Left ventricle myocardium inferior (tissue), 1 donor: ENCODE measurements around the gene CAMK1D. TPM values are rescaled to one million over a fixed set of nuclear protein-coding genes. Genes with fewer than 3 reads are reported as not detected.

Experiments used
- DNase-seq: peaks from one replicate; pipeline ENCODE4 v3.0.0-alpha.2; 2020
- H3K27ac ChIP-seq: fragments of 200-600 bp; replicated peaks from 2 replicates; pipeline ENCODE4 v1.8.0; 2021
- H3K27me3 ChIP-seq: fragments of 200-600 bp; 2 replicates; pipeline ENCODE4 v1.8.0; 2021; ENCODE audit warnings: low read depth
- H3K36me3 ChIP-seq: fragments of 200-600 bp; 2 replicates; pipeline ENCODE4 v1.8.0; 2021
- H3K4me1 ChIP-seq: fragments of 200-600 bp; 2 replicates; pipeline ENCODE4 v1.8.0; 2021
- H3K4me3 ChIP-seq: fragments of 200-600 bp; 2 replicates; pipeline ENCODE4 v1.8.0; 2021; ENCODE audit warnings: mild to moderate bottlenecking, moderate library complexity
- H3K9me3 ChIP-seq: fragments of 200-600 bp; replicated peaks from 2 replicates; pipeline ENCODE4 v1.8.0; 2021
- intact Hi-C: fragments of 100-400 bp; cut with micrococcal nuclease; formaldehyde crosslinking; loops from one replicate; pipeline ENCODE4 v1.11.0; 2022
- total RNA-seq: library from RNA; stranded (reverse); fragmentation: NEBNext Ultra II Directional; extraction: Animal tissue kit (Norgen Biotek cat#: 25700); gene quantifications from one replicate; pipeline ENCODE4 v1.2.1, GENCODE V29; 2021
- TF ChIP-seq, protein P1 (sequence below): fragments of 200-600 bp; IDR thresholded peaks from 2 replicates; pipeline ENCODE4 v1.8.0; 2021; ENCODE audit warnings: antibody characterized with exemption, mild to moderate bottlenecking, borderline replicate concordance
- donor health status: DM: no; HTN: yes; CAD: no; lungs with severe emphysema.

Gene CAMK1D
- total RNA-seq, 1 donor from 2014 or later: 2.5 TPM

DNA sequence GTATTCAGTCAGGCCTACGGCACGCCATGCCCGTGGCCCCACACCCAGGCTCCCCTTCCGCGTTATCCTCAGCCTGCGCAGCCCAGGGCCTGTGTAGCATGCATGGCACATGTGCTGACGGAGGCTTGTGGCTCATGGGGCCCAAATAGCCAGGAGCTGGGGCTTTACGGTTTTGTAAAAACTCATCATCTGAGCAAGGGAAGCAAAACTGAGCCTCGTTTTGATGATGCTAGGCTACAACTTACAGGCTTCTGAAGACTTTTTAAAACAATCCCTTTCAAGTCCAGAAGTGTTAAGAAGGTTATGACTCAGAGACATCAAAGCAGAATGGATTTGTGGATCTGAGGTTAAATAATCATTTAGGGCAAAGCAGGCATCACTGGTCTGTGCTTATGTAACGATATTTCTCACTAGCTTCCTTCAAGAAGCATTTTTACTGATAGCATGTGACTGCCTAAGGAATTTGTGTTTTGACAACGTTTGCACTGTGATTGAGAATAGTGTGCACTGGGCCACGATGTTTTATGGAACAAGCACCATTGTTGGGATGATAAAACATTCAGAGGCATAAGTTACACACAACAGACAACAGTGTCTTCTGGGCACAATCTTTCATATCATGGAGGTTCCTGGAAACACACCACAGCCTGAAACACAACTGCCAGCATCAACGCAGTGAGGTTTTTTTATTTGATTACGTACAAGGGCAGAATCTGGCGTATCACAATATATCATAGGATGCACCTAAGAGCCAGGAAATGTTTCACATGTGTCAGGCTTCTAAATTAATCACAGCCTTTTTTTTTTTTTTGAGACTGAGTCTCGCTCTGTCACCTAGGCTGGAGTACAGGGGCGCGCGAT is 377.9 kb downstream of the CAMK1D start:
- no peaks in the 10 kb centered on the region for H3K9me3 ChIP-seq
- H3K27me3 ChIP-seq: no peaks in the 10 kb centered on the region
- TF ChIP-seq, protein P1, sequence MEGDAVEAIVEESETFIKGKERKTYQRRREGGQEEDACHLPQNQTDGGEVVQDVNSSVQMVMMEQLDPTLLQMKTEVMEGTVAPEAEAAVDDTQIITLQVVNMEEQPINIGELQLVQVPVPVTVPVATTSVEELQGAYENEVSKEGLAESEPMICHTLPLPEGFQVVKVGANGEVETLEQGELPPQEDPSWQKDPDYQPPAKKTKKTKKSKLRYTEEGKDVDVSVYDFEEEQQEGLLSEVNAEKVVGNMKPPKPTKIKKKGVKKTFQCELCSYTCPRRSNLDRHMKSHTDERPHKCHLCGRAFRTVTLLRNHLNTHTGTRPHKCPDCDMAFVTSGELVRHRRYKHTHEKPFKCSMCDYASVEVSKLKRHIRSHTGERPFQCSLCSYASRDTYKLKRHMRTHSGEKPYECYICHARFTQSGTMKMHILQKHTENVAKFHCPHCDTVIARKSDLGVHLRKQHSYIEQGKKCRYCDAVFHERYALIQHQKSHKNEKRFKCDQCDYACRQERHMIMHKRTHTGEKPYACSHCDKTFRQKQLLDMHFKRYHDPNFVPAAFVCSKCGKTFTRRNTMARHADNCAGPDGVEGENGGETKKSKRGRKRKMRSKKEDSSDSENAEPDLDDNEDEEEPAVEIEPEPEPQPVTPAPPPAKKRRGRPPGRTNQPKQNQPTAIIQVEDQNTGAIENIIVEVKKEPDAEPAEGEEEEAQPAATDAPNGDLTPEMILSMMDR: no peak
- no peaks in the 10 kb centered on the region for H3K4me1 ChIP-seq
- no peak for DNase-seq
- no peak overlapping the region for H3K27ac ChIP-seq
- H3K4me3 ChIP-seq: no peak overlapping the region
- intact Hi-C loops: no loop called here
- H3K36me3 ChIP-seq: no peaks in the 10 kb centered on the region

DNA sequence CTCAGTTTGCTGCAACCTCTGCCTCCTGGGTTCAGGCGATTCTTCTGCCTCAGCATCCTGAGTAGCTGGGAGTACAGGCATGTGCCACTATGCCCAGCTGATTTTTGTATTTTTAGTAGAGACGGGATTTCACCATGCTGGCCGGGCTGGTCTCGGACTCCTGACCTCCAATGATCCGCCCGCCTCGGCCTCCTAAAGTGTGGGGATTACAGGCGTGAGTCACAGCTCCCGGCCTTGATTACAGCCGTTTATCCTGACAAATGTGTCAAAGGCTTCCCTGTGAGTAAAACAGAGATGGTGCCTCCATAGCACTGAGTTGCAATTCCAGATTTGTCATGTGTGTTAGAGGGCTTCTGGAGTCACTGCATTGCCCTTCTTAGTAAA is 378.5 kb downstream of the CAMK1D start:
- Histone ChIP-seq H3K27me3 (no peaks in the 10 kb centered on the region), H3K27ac (no peak overlapping the region), H3K4me3 (no peak overlapping the region), H3K9me3 (no peaks in the 10 kb centered on the region), H3K36me3 (no peaks in the 10 kb centered on the region), H3K4me1 (no peaks in the 10 kb centered on the region)
- intact Hi-C loops: no loop called here
- TF ChIP-seq, protein P1: no peak
- no peak for DNase-seq

DNA sequence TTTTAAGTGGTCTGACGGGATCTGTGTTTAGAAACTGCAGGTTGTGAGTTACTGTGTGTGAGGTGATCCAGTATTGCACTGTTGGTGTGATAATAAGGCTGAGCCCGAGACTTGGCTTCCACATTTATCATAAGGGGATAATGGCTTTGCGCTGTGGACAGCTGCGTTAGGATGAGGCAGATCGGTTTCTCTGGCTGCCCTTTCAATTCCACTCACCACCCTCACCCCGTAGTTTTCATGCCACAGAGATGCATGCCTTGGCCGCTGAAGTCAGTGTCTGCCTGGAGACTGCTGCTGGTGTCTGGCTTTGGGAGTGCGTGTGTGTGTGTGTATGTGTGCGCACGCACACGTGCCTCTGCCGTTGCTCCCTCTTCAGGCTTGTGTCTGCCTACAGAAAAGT is 379.1 kb downstream of the CAMK1D start:
- Histone ChIP-seq H3K4me1 (no peaks in the 10 kb centered on the region), H3K9me3 (no peaks in the 10 kb centered on the region), H3K36me3 (no peaks in the 10 kb centered on the region), H3K27ac (no peak overlapping the region), H3K27me3 (no peaks in the 10 kb centered on the region), H3K4me3 (no peak overlapping the region)
- TF ChIP-seq, protein P1: no peak
- no peak for DNase-seq
- intact Hi-C loops: no loop called here

DNA sequence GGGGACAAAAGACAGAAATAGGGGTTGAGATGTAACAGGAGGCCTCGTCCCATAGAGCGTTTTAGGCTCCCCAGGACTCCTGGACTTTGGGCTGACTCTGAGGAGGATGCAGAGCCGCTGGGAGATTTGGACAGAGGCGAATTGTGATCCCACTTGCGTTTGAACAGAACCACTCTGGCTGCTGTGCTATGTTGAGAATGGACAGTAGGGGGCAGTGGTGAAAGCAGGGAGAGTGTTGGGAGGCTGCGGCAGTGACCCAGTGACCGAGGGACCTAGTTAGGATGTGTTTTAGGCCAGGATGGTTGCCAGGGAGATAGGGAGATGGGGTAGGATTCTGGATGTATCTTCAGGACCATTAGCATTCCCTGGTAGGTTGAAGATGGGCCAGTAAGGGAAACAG is 380.5 kb downstream of the CAMK1D start:
- no peaks in the 10 kb centered on the region for H3K27me3 ChIP-seq
- H3K27ac ChIP-seq: peak overlapping the region; percentile 67
- intact Hi-C loops: no loop called here
- DNase-seq: no peak
- TF ChIP-seq, protein P1: peak; percentile 27
- H3K4me1 ChIP-seq: no peaks in the 10 kb centered on the region
- no peak overlapping the region for H3K4me3 ChIP-seq
- H3K36me3 ChIP-seq: no peaks in the 10 kb centered on the region
- no peaks in the 10 kb centered on the region for H3K9me3 ChIP-seq

DNA sequence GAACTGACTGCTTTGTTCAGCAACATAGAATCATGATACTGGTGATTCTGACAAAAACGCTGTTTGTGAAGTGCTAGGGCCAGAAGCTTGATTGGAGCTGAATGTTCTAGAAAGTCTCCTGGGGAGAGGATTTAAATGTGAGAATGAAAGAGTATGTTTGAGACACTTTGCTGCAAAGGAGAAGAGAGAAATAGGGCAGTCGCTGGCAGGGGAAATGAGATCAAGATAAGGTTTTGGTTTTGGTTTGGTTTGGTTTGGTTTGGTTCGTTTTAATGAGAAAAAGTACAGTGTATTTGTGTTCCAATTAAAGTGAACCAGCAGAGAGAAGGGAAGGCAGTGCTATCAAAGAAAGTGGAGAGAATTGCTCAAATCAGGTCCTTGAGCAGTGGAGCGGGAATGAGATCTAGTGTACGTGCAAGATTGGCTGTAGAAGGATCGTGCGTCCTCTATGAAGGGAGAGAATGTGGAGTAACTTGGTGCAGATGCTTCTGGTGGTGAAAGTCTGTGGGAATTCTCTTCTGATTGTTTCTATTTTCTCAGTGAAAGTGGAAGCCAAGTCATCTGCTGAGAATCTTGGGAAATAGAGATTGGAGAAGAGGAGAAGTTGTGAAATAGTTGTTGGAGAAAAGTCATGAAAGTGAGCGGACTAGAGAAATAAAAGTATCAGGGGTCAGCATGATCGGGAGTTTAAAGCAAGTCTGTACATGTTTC is 381.6 kb downstream of the CAMK1D start:
- TF ChIP-seq, protein P1: no peak
- Histone ChIP-seq H3K9me3 (no peaks in the 10 kb centered on the region), H3K27ac (peak overlapping the region; percentile 67), H3K4me3 (peak overlapping the region; percentile 35), H3K4me1 (no peaks in the 10 kb centered on the region), H3K27me3 (no peaks in the 10 kb centered on the region), H3K36me3 (no peaks in the 10 kb centered on the region)
- DNase-seq: no peak
- intact Hi-C loops: no loop called here
